HepG2 (cell line): Measurements from ENCODE around the gene EMP2. TPM values are rescaled to one million over a fixed set of nuclear protein-coding genes. Genes with fewer than 3 reads are reported as not detected.

Experiments
- ATAC-seq: fragments of 200-7000 bp; cut with Tn5 transposase; 3 replicates; pipeline ENCODE4 v1.9.1; 2020; ENCODE audit warnings: mild to moderate bottlenecking, moderate library complexity
- BruUV-seq: library from RNA; stranded (reverse); fragments of 400-500 nt; replicated peaks from 2 replicates; lab custom pipeline; 2021; lab: Mats Ljungman, UMichigan
- CTCF ChIA-PET: fragments of 300-600 bp; formaldehyde crosslinking; extraction: SDS; loops from one replicate; lab custom pipeline; 2021; ENCODE audit warnings: low total read pairs, inconsistent platforms, low intra/inter-chr PET ratio; lab: Yijun Ruan, JAX
- POLR2A ChIA-PET: fragments of 350-600 bp; sonication (Branson Sonifier 250); formaldehyde crosslinking; loops from one replicate; lab custom pipeline; 2020; ENCODE audit warnings: antibody characterized with exemption, inconsistent platforms; lab: Yijun Ruan, JAX
- DNase-seq: peaks from one replicate; pipeline ENCODE4 v3.0.0-alpha.2; 2015; ENCODE audit warnings: low spot score
- FAIRE-seq: peaks from 3 replicates; lab custom pipeline; 2011; peaks lifted over from hg19 to GRCh38; lab: Jason Lieb, UNC
- H2AFZ ChIP-seq: one replicate; pipeline ENCODE4 v1.6.1; 2011; ENCODE audit warnings: low read length, inconsistent platforms
- H3K27ac ChIP-seq: fragments of 300-600 bp; 3 replicates; pipeline ENCODE4 v1.8.0; 2011; ENCODE audit warnings: mixed run types, mild to moderate bottlenecking, mixed read lengths, low read length, inconsistent platforms; ENCODE audit not compliant: insufficient read depth; ENCODE audit errors: extremely low read length
- H3K27me3 ChIP-seq, 2 experiments: fragments of 200-600 bp in 1 of 2; 2 replicates in 1 of 2; 3 replicates in 1 of 2; pipeline versions ENCODE4 v1.6.0 to v1.8.0; 2011; ENCODE audit warnings: low read length in 2 of 2, mild to moderate bottlenecking in 2 of 2, moderate library complexity in 2 of 2, inconsistent platforms in 1 of 2; ENCODE audit not compliant: insufficient read depth in 2 of 2, control insufficient read depth in 1 of 2
- H3K36me3 ChIP-seq, 2 experiments: fragments of 200-600 bp in 1 of 2; replicated peaks in 1 of 2; 2 replicates in 1 of 2; 3 replicates in 1 of 2; pipeline versions ENCODE4 v1.5.1 to v1.8.0; 2011; ENCODE audit warnings: low read length in 2 of 2, inconsistent platforms in 1 of 2; ENCODE audit not compliant: insufficient read depth in 2 of 2, control insufficient read depth in 1 of 2
- H3K4me1 ChIP-seq: 2 replicates; pipeline ENCODE4 v1.5.1; 2012; ENCODE audit warnings: low read length, inconsistent platforms; ENCODE audit not compliant: insufficient read depth
- H3K4me2 ChIP-seq: 2 replicates; pipeline ENCODE4 v1.6.0; 2011; ENCODE audit warnings: low read depth, low read length, inconsistent platforms
- H3K4me3 ChIP-seq, 3 experiments: fragments of 200-600 bp in 1 of 3; sonication (generic), shearing (Covaris generic) in 1 of 3; replicated peaks in 1 of 3; 2 replicates each; pipeline ENCODE4 v1.5.1; 2011 to 2016; ENCODE audit warnings: low read length in 3 of 3, inconsistent platforms in 2 of 3, low read depth in 2 of 3, mild to moderate bottlenecking in 2 of 3, control low read depth in 1 of 3, mixed read lengths in 1 of 3; ENCODE audit not compliant: insufficient read depth in 1 of 3
- H3K79me2 ChIP-seq: one replicate; pipeline ENCODE4 v1.6.1; 2011; ENCODE audit warnings: low read length, inconsistent platforms; ENCODE audit not compliant: insufficient read depth
- H3K9ac ChIP-seq: 2 replicates; pipeline ENCODE4 v1.6.0; 2011; ENCODE audit warnings: mild to moderate bottlenecking, low read depth, low read length, inconsistent platforms; ENCODE audit not compliant: insufficient read depth
- H3K9me3 ChIP-seq: 2 replicates; pipeline ENCODE4 v1.5.1; 2012; ENCODE audit warnings: mild to moderate bottlenecking, low read length
- H4K20me1 ChIP-seq: 2 replicates; pipeline ENCODE4 v1.6.0; 2011; ENCODE audit warnings: inconsistent platforms, mild to moderate bottlenecking, low read length, moderate library complexity; ENCODE audit not compliant: insufficient read depth
- CC2D1A ChIP-seq: sonication (generic); formaldehyde crosslinking; IDR thresholded peaks from 2 replicates; pipeline ENCODE4 v1.8.1; 2023; ENCODE audit warnings: mild to moderate bottlenecking, missing genetic modification reagents
- NCOA2 ChIP-seq: sonication (generic); formaldehyde crosslinking; IDR thresholded peaks from 2 replicates; pipeline ENCODE4 v1.8.0; 2022; ENCODE audit warnings: inconsistent platforms
- SNAI1 ChIP-seq: sonication (generic); formaldehyde crosslinking; IDR thresholded peaks from 2 replicates; pipeline ENCODE4 v1.5.0; 2020; ENCODE audit warnings: mild to moderate bottlenecking, missing genetic modification reagents, borderline replicate concordance
- TERF1 ChIP-seq: sonication (generic); formaldehyde crosslinking; IDR thresholded peaks from 2 replicates; pipeline ENCODE4 v1.8.0; 2022; ENCODE audit warnings: mild to moderate bottlenecking, missing genetic modification reagents, moderate library complexity
- ZBTB37 ChIP-seq: sonication (generic); formaldehyde crosslinking; IDR thresholded peaks from 2 replicates; pipeline ENCODE4 v1.4.0; 2020; ENCODE audit warnings: mild to moderate bottlenecking, missing genetic modification reagents
- ZEB1 ChIP-seq: IDR thresholded peaks from 2 replicates; pipeline ENCODE4 v1.6.1; 2012; ENCODE audit warnings: mild to moderate bottlenecking, low read depth, inconsistent platforms; ENCODE audit not compliant: insufficient replicate concordance
- ZNF674 ChIP-seq: sonication (generic); formaldehyde crosslinking; IDR thresholded peaks from 2 replicates; pipeline ENCODE4 v1.5.0; 2020; ENCODE audit warnings: low read depth, mild to moderate bottlenecking, missing genetic modification reagents
- WGBS: methylation state at CpG from one replicate; pipeline ENCODE4 v1.1.6; 2017; ENCODE audit warnings: low lambda C conversion rate; 5-methylcytosine and 5-hydroxymethylcytosine counted together
- in situ Hi-C: cut with HindIII; loops from 2 replicates; pipeline ENCODE4 v1.10.0; 2017; ENCODE audit warnings: low pct_unique_long_range_greater_than_20kb; ENCODE audit not compliant: extremely low pct_ligation_motif_present
- intact Hi-C: fragments of 100-400 bp; cut with micrococcal nuclease; formaldehyde crosslinking; loops from one replicate; pipeline ENCODE4 v1.10.0; 2022; ENCODE audit not compliant: unreplicated experiment
- polyA plus RNA-seq, 8 experiments: library from polyadenylated mRNA; depleted of rRNA in 3 of 8; stranded (reverse) in 7 of 8; unstranded in 1 of 8; fragments of >200 nt; fragmentation: Illumina TruSeq in 4 of 8; extraction: Trizol in 4 of 8; gene quantifications; 2 replicates each; pipeline versions ENCODE4 v1.2.1 to v1.2.3, GENCODE V29; 2011 to 2016; ENCODE audit warnings: low read depth in 4 of 8, missing spikeins in 1 of 8, mixed read lengths in 1 of 8; ENCODE audit not compliant: insufficient read depth in 1 of 8
- total RNA-seq, 5 experiments: library from RNA; depleted of rRNA; stranded (reverse); fragments of >200 nt; fragmentation: Illumina TruSeq; extraction: Trizol; gene quantifications; 2 replicates each; pipeline ENCODE4 v1.2.3, GENCODE V29; 2016; ENCODE audit warnings: low read depth in 1 of 5

Gene EMP2
- total and polyA plus RNA-seq, 2 of the 13 experiments (the other 11 are each of a cell fraction or from before 2014, with no cell fraction given), result 24.6 to 91.2 TPM

- H4K20me1 ChIP-seq, result no peaks in the 10 kb centered on the region
- POLR2A ChIA-PET, result no interaction called here
- no peak for TF ChIP-seq NCOA2
- no peak for TF ChIP-seq ZBTB37 (CRISPR knock-in tag)
- no peak for TF ChIP-seq TERF1 (CRISPR knock-in tag)
- TF ChIP-seq SNAI1, result no peak
- no peak for TF ChIP-seq ZNF674 (CRISPR knock-in tag)
- no peak for TF ChIP-seq ZEB1
- no peak for TF ChIP-seq CC2D1A (CRISPR knock-in tag)
These were observed 76.0 kb downstream of the EMP2 start for GRCh38 chr16:10504404-10504885.

More at GRCh38 chr16:10504404-10504885, 76.0 kb downstream of the EMP2 start:
- ATAC-seq, result no peak
- Histone ChIP-seq H3K4me3 (no peak overlapping the region), H3K4me1 (peaks cover 21% of the 10 kb centered on the region), H3K9me3 (no peaks in the 10 kb centered on the region), H2AFZ (no peak overlapping the region), H3K79me2 (no peaks in the 10 kb centered on the region), H3K36me3 (no peaks in the 10 kb centered on the region), H3K27me3 (no peaks in the 10 kb centered on the region), H3K4me2 (no peak overlapping the region), H3K9ac (no peak overlapping the region), H3K27ac (no peak overlapping the region)
- no TSS peak for BruUV-seq
- CTCF ChIA-PET, result no interaction called here
- in situ Hi-C loops (no loop called here), intact Hi-C loops (no loop called here)
- WGBS, result 80% methylated on average over 2 of the region's 2 CpGs
- no peak for FAIRE-seq
- no peak for DNase-seq
